Measurements from ENCODE around the gene PVRIG.
"Not testable (repeated sequence)": the region's sequence is repeated elsewhere in the genome, so short reads cannot be mapped to it uniquely, and the experiment has no call there.

- not testable (repeated sequence) for TF ChIP-seq CTCF (conservative IDR thresholded peaks at IDR 0.05; ENCODE audit: low read length); EZH2phosphoT487 (IDR thresholded peaks at IDR 0.05; ENCODE audit: borderline replicate concordance)
Observed at GRCh38 chr7:100195901-100196322, 23.8 kb upstream of the PVRIG start.

Measured in Loucy (cell line).